Peyer's patch (tissue), 4 donors: ENCODE data around the gene LRRC25.

ENCODE experiments used
- CTCF ChIP-seq, 6 experiments: fragments of 450-650 bp in 4 of 6; fragments of 200-600 bp in 2 of 6; sonication (generic) in 1 of 6; IDR thresholded peaks; one replicate each; pipeline ENCODE4 v1.5.1; 2017 to 2019; ENCODE audit warnings: antibody characterized with exemption in 6 of 6, mild to moderate bottlenecking in 3 of 6, moderate library complexity in 1 of 6
- POLR2A ChIP-seq, 2 donors: fragments of 450-650 bp; IDR thresholded peaks; one replicate each; pipeline ENCODE4 v1.5.1; 2017; ENCODE audit warnings: antibody characterized with exemption in 2 of 2, mild to moderate bottlenecking in 2 of 2, moderate library complexity in 2 of 2

DNA sequence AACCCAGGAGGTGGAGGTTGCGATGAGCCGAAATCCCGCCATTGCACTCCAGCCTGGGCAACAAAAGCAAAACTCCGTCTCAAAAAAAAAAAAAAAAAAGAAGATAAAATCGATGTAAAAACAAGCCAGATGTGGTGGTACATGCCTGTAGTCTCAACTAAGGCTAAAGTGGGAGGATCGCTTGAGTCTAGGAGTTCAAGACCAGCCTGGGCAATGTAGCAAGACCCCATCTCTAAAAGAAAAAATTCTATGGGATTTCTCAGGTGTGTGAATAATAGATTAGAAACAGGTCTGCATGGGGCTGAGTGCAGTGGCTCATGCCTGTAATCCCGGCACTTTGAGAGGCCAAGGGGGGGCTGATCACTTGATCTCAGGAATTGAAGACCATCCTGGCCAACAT is 45.9 kb downstream of the LRRC25 start:
- TF ChIP-seq CTCF (IDR thresholded peaks at IDR 0.05) = no peak
- TF ChIP-seq POLR2A (IDR thresholded peaks at IDR 0.05) = no peak
